Measurements from ENCODE around the gene GRIK4. TPM values are rescaled to one million over a fixed set of nuclear protein-coding genes. Genes with fewer than 3 reads are reported as not detected.

GRIK4 gene
- total and polyA plus RNA-seq, 2 donors from 2014 or later, result 0.25 TPM; not detected in 1

GRCh38 chr11:120532082-120532831 lies 20.7 kb downstream of the GRIK4 start:
- no peak for DNase-seq

GRCh38 chr11:120532832-120533196 lies 21.3 kb downstream of the GRIK4 start:
- H3K4me1 ChIP-seq (ENCODE audit: control insufficient read depth in 2 of 3, insufficient read depth in 2 of 3, low read depth in 1 of 3, low read length in 3 of 3), result no peaks in the 10 kb centered on the region
- H3K27ac ChIP-seq (ENCODE audit: low read depth in 2 of 2, low read length in 2 of 2), result no peak overlapping the region
- no peaks in the 10 kb centered on the region for H3K9me3 ChIP-seq (ENCODE audit: control insufficient read depth in 2 of 3, insufficient read depth in 1 of 3, low read length in 3 of 3)
- H3K4me3 ChIP-seq (ENCODE audit: low read length in 3 of 3), result no peak overlapping the region
- no peak overlapping the region for H3K9ac ChIP-seq (ENCODE audit: low read length in 3 of 3)
- FAIRE-seq, result no peak
- DNase-seq, result no peak
- H3K27me3 ChIP-seq (ENCODE audit: control insufficient read depth, insufficient read depth, low read length), result no peaks in the 10 kb centered on the region
- H3K36me3 ChIP-seq (ENCODE audit: control insufficient read depth in 2 of 3, insufficient read depth in 3 of 3, low read length in 3 of 3), result no peaks in the 10 kb centered on the region
- TF ChIP-seq, protein P1, sequence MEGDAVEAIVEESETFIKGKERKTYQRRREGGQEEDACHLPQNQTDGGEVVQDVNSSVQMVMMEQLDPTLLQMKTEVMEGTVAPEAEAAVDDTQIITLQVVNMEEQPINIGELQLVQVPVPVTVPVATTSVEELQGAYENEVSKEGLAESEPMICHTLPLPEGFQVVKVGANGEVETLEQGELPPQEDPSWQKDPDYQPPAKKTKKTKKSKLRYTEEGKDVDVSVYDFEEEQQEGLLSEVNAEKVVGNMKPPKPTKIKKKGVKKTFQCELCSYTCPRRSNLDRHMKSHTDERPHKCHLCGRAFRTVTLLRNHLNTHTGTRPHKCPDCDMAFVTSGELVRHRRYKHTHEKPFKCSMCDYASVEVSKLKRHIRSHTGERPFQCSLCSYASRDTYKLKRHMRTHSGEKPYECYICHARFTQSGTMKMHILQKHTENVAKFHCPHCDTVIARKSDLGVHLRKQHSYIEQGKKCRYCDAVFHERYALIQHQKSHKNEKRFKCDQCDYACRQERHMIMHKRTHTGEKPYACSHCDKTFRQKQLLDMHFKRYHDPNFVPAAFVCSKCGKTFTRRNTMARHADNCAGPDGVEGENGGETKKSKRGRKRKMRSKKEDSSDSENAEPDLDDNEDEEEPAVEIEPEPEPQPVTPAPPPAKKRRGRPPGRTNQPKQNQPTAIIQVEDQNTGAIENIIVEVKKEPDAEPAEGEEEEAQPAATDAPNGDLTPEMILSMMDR (IDR thresholded peaks at IDR 0.05; ENCODE audit: borderline replicate concordance, extremely low read depth, insufficient read depth), result no peak
- intact Hi-C loops (cut with DNase I), result no loop called here

More at GRCh38 chr11:120532082-120532831, 20.7 kb downstream of the GRIK4 start:
- TF ChIP-seq, protein P1 (IDR thresholded peaks at IDR 0.05; ENCODE audit: borderline replicate concordance, extremely low read depth, insufficient read depth), result no peak
- H3K9ac ChIP-seq (ENCODE audit: low read length in 3 of 3), result no peak overlapping the region
- no peaks in the 10 kb centered on the region for H3K4me1 ChIP-seq (ENCODE audit: control insufficient read depth in 2 of 3, insufficient read depth in 2 of 3, low read depth in 1 of 3, low read length in 3 of 3)
- intact Hi-C loops (cut with DNase I), result no loop called here
- no peaks in the 10 kb centered on the region for H3K9me3 ChIP-seq (ENCODE audit: control insufficient read depth in 2 of 3, insufficient read depth in 1 of 3, low read length in 3 of 3)
- no peak overlapping the region for H3K27ac ChIP-seq (ENCODE audit: low read depth in 2 of 2, low read length in 2 of 2)
- H3K36me3 ChIP-seq (ENCODE audit: control insufficient read depth in 2 of 3, insufficient read depth in 3 of 3, low read length in 3 of 3), result no peaks in the 10 kb centered on the region
- no peaks in the 10 kb centered on the region for H3K27me3 ChIP-seq (ENCODE audit: control insufficient read depth, insufficient read depth, low read length)
- FAIRE-seq, result no peak
- H3K4me3 ChIP-seq (ENCODE audit: low read length in 3 of 3), result no peak overlapping the region

- Histone ChIP-seq H3K9ac (ENCODE audit: low read length in 3 of 3) (no peak overlapping the region), H3K27me3 (ENCODE audit: control insufficient read depth, insufficient read depth, low read length) (no peaks in the 10 kb centered on the region), H3K36me3 (ENCODE audit: control insufficient read depth in 2 of 3, insufficient read depth in 3 of 3, low read length in 3 of 3) (no peaks in the 10 kb centered on the region), H3K4me1 (ENCODE audit: control insufficient read depth in 2 of 3, insufficient read depth in 2 of 3, low read depth in 1 of 3, low read length in 3 of 3) (no peaks in the 10 kb centered on the region), H3K9me3 (ENCODE audit: control insufficient read depth in 2 of 3, insufficient read depth in 1 of 3, low read length in 3 of 3) (no peaks in the 10 kb centered on the region), H3K27ac (ENCODE audit: low read depth in 2 of 2, low read length in 2 of 2) (no peak overlapping the region), H3K4me3 (ENCODE audit: low read length in 3 of 3) (no peak overlapping the region)
- FAIRE-seq, result no peak
- DNase-seq, result no peak
- intact Hi-C loops (cut with DNase I), result no loop called here
- TF ChIP-seq, protein P1 (IDR thresholded peaks at IDR 0.05; ENCODE audit: borderline replicate concordance, extremely low read depth, insufficient read depth), result no peak
These were observed 24.7 kb downstream of the GRIK4 start for GRCh38 chr11:120536091-120536796.

Measured in kidney (tissue), 14 donors.